Keratinocyte (primary cell): Measurements from ENCODE around the gene ADAMTS1.

ENCODE experiments used
- CTCF ChIP-seq, 3 experiments: IDR thresholded peaks in 1 of 3; conservative IDR thresholded peaks in 1 of 3; optimal IDR thresholded peaks in 1 of 3; 2 replicates in 2 of 3; 3 replicates in 1 of 3; pipeline versions ENCODE3 to v1.5.1; 2011; ENCODE audit warnings: low read length in 3 of 3, mild to moderate bottlenecking in 3 of 3, moderate library complexity in 2 of 3, control low read depth in 1 of 3, inconsistent platforms in 1 of 3; ENCODE audit not compliant: insufficient read depth in 2 of 3; ENCODE audit errors: extremely low read depth in 1 of 3
- EZH2 ChIP-seq: IDR thresholded peaks from one replicate; pipeline ENCODE4 v1.6.1; 2012; ENCODE audit warnings: inconsistent platforms, mild to moderate bottlenecking, low read length, moderate library complexity

GRCh38 chr21:26836528-26836927 is 8.7 kb downstream of the ADAMTS1 start:
- TF ChIP-seq CTCF (optimal IDR thresholded peaks at IDR 0.05 in 1 of 3, IDR thresholded peaks at IDR 0.05 in 1 of 3, conservative IDR thresholded peaks at IDR 0.05 in 1 of 3; ENCODE audit: extremely low read depth in 1 of 3, insufficient read depth in 2 of 3, low read length in 3 of 3): no peak
- TF ChIP-seq EZH2: no peak
